ENCODE results near the gene YIF1B. TPM values are rescaled to one million over a fixed set of nuclear protein-coding genes. Genes with fewer than 3 reads are reported as not detected.

The YIF1B gene
- total RNA-seq, 1 donor from 2014 or later: 78.7 TPM

Other genes starting within 250 kb of the YIF1B start
- gene DPF1, start 91.7 kb downstream of the YIF1B start, total RNA-seq: 1.3 and 1.8 TPM in 2 replicates
- gene PPP1R14A, start 59.6 kb downstream of the YIF1B start, total RNA-seq: 0.66 and 3.0 TPM in 2 replicates
- gene SPINT2, start 51.4 kb downstream of the YIF1B start, total RNA-seq: 5.9 and 12.6 TPM in 2 replicates
- gene C19orf33, start 11.7 kb downstream of the YIF1B start, total RNA-seq: 27.9 and 33.4 TPM in 2 replicates
- 7.0 and 13.7 TPM in 2 replicates for gene KCNK6, start 3.9 kb upstream of the YIF1B start, total RNA-seq
- 0.73 and 2.3 TPM in 2 replicates for gene CATSPERG, start 19.9 kb upstream of the YIF1B start, total RNA-seq
- gene PSMD8, start 58.6 kb upstream of the YIF1B start, total RNA-seq: 316 and 323 TPM in 2 replicates
- 0.33 and 0.35 TPM in 2 replicates for gene GGN, start 72.1 kb upstream of the YIF1B start, total RNA-seq
- 3.4 and 3.6 TPM in 2 replicates for gene SPRED3, start 72.8 kb upstream of the YIF1B start, total RNA-seq
- gene FAM98C, start 87.1 kb upstream of the YIF1B start, total RNA-seq: 7.7 and 8.2 TPM in 2 replicates
- not detected in 2 replicates for gene RASGRP4, start 110.3 kb upstream of the YIF1B start, total RNA-seq
- gene RYR1, start 117.7 kb upstream of the YIF1B start, total RNA-seq: 0.26 TPM in 1 of 2 replicates, not detected in the other